Non-pigmented ciliary epithelial cell (primary cell): ENCODE results near the gene CFAP45.

Source experiments
- DNase-seq: peaks from one replicate; pipeline ENCODE4 v3.0.0-alpha.2; 2010; ENCODE audit warnings: low read depth

The CFAP45 gene

DNA sequence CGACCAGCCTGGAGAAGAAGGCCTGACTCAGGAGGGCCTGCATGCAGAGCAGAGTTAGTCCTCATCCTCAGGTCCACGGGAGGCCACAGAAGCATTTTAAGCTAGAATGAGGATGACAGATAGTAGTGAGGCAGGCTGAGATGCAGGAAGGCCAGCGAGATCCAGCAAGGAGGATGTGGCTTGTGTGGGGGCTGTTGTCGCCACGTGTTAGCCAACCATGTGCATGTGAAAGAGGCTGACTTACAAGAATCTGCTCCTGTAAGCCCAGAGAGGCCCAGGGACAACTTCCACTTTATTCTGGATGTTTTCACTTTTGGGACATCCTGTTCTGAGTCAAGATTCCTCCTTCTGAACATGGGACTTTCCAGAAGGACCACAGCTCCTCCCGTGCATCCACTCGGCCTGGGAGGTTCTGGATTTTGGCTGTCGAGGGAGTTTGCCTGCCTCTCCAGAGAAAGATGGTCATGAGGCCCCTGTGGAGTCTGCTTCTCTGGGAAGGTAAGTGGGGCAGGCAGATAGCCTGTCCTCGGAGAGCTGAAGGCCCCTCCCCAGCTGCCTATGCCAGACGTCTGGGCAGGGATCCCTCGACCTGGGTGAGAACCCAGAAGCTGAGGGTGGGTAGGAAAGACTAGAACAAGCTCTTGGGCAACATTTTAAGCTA lies 73.4 kb downstream of the CFAP45 start, which contains the start of gene SLAMF8:
Gene SLAMF8, plus strand, starts transcription at position 433 of the 661 bp plus-strand sequence. Its CDS starts 26 bp downstream, at position 459.
- DNase-seq = no peak

DNA sequence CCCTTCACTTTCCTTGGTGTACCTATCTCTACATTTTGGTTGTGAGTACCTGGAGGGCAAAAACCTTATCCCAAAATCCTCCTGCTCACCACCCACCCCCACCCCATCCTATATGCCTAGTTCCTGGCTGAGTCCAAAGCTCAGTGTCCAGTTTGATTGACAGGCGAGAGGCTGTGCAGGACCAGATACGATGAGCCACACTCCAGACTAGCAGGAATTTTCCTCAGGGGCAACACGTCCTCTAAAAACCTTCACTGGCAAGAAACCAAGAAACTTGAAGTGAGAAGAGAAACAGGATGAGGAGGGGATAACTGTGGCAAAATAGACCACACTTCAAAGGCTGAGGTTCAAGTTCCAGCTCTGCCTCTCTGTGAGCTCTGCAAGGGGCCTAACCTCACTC lies 74.4 kb downstream of the CFAP45 start:
- DNase-seq = no peak

DNA sequence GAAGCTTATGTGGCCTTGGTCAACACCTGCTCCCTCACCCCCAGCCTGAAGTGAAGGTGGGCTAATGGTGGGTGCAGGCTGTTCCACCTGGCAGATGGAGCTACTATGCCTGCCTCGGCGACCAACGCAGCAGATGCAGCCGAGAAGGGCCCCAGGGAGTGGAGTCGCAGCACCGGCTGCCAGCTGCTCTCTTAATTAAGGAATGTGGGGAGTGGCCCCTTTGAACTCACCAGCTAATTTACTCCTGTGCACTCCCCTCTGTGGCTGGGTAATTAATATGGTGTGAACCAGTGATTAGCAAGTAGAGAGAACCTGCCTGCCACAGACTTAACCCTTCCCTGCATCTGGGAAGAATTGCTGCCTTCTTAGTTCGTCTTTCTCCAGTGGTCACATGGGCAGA lies 76.6 kb downstream of the CFAP45 start:
- DNase-seq = no peak
